Measurements from ENCODE around the gene ADCYAP1. TPM values are rescaled to one million over a fixed set of nuclear protein-coding genes. Genes with fewer than 3 reads are reported as not detected.

The ADCYAP1 gene
- polyA plus RNA-seq, 1 of the 3 experiments (the other 2 are of a cell fraction), result not detected

- CTCF ChIA-PET, result no interaction called here
- Histone ChIP-seq H3K27me3 (ENCODE audit: insufficient read depth) (no peaks in the 10 kb centered on the region), H3K9ac (no peak overlapping the region), H3K27ac (ENCODE audit: low read depth in 2 of 2, low read length in 1 of 2) (no peak overlapping the region), H3K4me2 (no peak overlapping the region), H3K79me2 (ENCODE audit: insufficient read depth) (no peaks in the 10 kb centered on the region), H4K20me1 (ENCODE audit: insufficient read depth) (no peaks in the 10 kb centered on the region), H3K36me3 (replicated peaks in 1 of 2; ENCODE audit: control insufficient read depth in 1 of 2, insufficient read depth in 2 of 2, low read length in 1 of 2) (no peaks in the 10 kb centered on the region), H3K4me1 (ENCODE audit: control insufficient read depth in 1 of 2, insufficient read depth in 2 of 2, low read depth in 1 of 2, low read length in 1 of 2) (no peaks in the 10 kb centered on the region), H3K9me2 (no peaks in the 10 kb centered on the region), H2AFZ (ENCODE audit: low read depth) (no peak overlapping the region), H3K4me3 (ENCODE audit: low read depth in 2 of 2, low read length in 1 of 2) (no peak overlapping the region), H3K9me3 (no peaks in the 10 kb centered on the region), H3F3A (replicated peaks; ENCODE audit: insufficient read depth) (no peaks in the 10 kb centered on the region)
- POLR2A ChIA-PET, result no interaction called here
- TF ChIP-seq EP300 (IDR thresholded peaks at IDR 0.05; ENCODE audit: borderline replicate concordance in 1 of 2, low read depth in 1 of 2, low read length in 1 of 2), result no peak
- TF ChIP-seq, protein P1, sequence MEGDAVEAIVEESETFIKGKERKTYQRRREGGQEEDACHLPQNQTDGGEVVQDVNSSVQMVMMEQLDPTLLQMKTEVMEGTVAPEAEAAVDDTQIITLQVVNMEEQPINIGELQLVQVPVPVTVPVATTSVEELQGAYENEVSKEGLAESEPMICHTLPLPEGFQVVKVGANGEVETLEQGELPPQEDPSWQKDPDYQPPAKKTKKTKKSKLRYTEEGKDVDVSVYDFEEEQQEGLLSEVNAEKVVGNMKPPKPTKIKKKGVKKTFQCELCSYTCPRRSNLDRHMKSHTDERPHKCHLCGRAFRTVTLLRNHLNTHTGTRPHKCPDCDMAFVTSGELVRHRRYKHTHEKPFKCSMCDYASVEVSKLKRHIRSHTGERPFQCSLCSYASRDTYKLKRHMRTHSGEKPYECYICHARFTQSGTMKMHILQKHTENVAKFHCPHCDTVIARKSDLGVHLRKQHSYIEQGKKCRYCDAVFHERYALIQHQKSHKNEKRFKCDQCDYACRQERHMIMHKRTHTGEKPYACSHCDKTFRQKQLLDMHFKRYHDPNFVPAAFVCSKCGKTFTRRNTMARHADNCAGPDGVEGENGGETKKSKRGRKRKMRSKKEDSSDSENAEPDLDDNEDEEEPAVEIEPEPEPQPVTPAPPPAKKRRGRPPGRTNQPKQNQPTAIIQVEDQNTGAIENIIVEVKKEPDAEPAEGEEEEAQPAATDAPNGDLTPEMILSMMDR (IDR thresholded peaks at IDR 0.05), result no peak
- no peak for TF ChIP-seq GATA2 (CRISPR knock-in tag; IDR thresholded peaks at IDR 0.05)
- no peak for TF ChIP-seq PBX3 (IDR thresholded peaks at IDR 0.05)
- TF ChIP-seq MXI1 (IDR thresholded peaks at IDR 0.05; ENCODE audit: low read depth, low read length), result no peak
- TF ChIP-seq, protein P2, sequence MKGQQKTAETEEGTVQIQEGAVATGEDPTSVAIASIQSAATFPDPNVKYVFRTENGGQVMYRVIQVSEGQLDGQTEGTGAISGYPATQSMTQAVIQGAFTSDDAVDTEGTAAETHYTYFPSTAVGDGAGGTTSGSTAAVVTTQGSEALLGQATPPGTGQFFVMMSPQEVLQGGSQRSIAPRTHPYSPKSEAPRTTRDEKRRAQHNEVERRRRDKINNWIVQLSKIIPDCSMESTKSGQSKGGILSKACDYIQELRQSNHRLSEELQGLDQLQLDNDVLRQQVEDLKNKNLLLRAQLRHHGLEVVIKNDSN (IDR thresholded peaks at IDR 0.05; ENCODE audit: borderline replicate concordance, low read depth), result no peak
- TF ChIP-seq, protein P3, sequence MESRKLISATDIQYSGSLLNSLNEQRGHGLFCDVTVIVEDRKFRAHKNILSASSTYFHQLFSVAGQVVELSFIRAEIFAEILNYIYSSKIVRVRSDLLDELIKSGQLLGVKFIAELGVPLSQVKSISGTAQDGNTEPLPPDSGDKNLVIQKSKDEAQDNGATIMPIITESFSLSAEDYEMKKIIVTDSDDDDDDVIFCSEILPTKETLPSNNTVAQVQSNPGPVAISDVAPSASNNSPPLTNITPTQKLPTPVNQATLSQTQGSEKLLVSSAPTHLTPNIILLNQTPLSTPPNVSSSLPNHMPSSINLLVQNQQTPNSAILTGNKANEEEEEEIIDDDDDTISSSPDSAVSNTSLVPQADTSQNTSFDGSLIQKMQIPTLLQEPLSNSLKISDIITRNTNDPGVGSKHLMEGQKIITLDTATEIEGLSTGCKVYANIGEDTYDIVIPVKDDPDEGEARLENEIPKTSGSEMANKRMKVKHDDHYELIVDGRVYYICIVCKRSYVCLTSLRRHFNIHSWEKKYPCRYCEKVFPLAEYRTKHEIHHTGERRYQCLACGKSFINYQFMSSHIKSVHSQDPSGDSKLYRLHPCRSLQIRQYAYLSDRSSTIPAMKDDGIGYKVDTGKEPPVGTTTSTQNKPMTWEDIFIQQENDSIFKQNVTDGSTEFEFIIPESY (IDR thresholded peaks at IDR 0.05; ENCODE audit: borderline replicate concordance, low read depth), result no peak
- TF ChIP-seq TAF1 (IDR thresholded peaks at IDR 0.05; ENCODE audit: borderline replicate concordance, low read depth, low read length), result no peak
- TF ChIP-seq REST (IDR thresholded peaks at IDR 0.05; ENCODE audit: low read depth, low read length), result no peak
- no peak for TF ChIP-seq FOSL2 (IDR thresholded peaks at IDR 0.05; ENCODE audit: borderline replicate concordance, low read depth)
- no peak for TF ChIP-seq FOXM1 (IDR thresholded peaks at IDR 0.05; ENCODE audit: low read depth)
- TF ChIP-seq RAD21 (IDR thresholded peaks at IDR 0.05; ENCODE audit: low read length), result no peak
- no peak for TF ChIP-seq FOXJ3 (CRISPR knock-in tag; IDR thresholded peaks at IDR 0.05)
- TF ChIP-seq YY1 (IDR thresholded peaks at IDR 0.05; ENCODE audit: low read depth), result no peak
- WGBS (ENCODE audit: low lambda C conversion rate), result 6% methylated on average over 6 of the region's 6 CpGs
- no peak for DNase-seq
These were observed 32.3 kb downstream of the ADCYAP1 start for GRCh38 chr18:936941-937340.

Measured in SK-N-SH (cell line).